Tongue (tissue), 2 donors: ENCODE data around the gene DMRT1. TPM values are rescaled to one million over a fixed set of nuclear protein-coding genes. Genes with fewer than 3 reads are reported as not detected.
"Not testable (repeated sequence)": the region's sequence is repeated elsewhere in the genome, so short reads cannot be mapped to it uniquely, and the experiment has no call there.

Experiments used
- DNase-seq: peaks from one replicate; pipeline ENCODE4 v3.0.0-alpha.2; 2015
- total RNA-seq: library from RNA; depleted of rRNA; stranded (reverse); fragments of >200 nt; gene quantifications from one replicate; pipeline ENCODE4 v1.2.3, GENCODE V29; 2014

DMRT1 gene
- total RNA-seq, 1 donor from 2014 or later: not detected

DNA sequence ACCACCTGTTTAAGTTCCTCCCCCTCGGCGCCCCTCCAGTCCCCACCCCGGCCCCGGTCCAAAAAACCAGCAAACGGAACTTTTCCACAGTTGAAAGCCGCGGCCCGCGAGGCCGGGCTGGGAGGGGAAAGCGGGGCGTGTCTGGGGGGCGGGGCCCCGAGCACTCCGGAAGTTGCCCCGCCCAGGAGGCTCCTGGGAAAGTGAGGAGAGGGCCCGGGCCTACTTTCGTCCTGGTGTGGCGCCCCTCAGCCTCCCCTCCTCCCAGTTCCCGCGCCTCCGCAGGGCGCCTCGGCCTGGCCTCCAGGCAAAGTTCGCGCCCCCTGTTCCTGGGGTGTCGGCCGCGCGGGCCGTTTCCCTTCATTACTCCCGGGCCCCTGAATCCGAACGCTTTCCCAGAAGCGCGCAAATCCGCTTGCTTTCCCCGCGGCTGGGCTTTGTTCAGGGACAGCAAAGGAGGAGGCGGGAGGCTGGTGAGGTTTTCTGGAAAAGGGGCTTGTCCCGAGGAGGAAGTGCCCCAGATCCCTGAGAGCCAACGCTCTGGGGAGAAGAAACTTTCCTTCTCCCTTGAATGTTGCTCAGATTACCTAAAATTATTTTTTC lies 130.5 kb downstream of the DMRT1 start:
- peak; percentile 65 for DNase-seq

DNA sequence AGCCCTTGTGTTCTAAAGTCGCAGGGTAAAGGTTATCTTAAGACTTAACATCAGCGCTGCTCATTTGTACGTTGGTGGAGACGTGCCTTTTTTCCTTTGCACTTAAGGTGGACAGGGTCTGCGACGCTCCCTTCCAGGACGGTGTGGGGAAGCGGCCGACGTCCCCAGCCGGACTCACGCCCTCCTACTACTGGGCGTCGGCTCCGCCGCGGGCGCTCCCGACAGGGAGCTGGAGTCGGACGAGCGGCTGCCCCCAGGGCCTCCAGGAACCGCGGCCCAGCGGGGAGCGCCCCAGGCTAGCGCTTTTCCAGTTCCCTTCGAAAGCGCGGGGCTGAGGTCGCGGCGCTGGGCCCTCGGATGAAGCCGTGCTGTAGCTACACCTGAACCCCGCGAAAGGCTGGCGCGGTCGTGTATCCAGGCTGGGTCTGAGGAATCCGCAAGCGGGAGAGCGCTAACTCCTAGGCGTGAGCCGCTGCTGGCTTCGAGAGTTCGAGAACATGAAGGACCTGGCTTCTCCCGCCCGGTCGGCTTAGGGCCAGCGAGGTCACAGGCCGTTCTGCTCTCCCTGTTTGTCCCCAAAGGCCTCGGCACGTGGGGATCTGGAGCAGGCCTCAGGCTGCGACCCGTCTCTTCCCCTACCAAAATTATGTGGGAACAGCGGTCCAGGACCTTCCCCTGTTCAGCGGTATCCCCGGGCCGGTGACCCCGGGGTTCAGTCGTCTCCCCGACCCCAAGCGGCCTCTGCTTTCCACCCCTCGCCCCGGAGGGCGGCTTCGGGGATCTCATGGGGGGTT lies 131.2 kb downstream of the DMRT1 start:
- DNase-seq: no peak

DNA sequence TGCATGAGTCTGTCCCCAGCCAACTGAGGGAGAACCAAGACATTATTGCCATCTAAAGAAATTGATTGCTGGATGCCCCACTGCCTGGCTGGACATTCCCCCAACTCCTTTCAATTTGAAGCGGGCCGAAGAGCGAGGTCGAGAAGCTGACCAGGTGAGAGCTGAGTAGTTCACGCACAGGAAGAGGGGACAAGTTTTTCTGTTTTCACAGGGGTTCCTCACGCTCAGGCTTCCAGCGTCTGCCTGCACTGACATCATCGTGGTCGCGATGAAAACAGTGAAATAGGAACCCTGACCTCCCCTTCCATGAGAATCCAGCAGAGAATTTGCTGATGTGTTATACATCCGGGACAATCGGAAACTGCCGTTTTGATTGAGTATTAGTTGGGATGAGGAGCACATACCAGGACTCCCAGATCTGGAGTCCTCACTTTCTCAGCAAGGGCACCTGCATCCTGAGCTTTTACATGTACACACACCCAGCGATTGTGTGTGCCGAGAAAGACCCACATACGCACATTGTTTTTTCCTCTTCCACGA lies 131.9 kb downstream of the DMRT1 start:
- no peak for DNase-seq

DNA sequence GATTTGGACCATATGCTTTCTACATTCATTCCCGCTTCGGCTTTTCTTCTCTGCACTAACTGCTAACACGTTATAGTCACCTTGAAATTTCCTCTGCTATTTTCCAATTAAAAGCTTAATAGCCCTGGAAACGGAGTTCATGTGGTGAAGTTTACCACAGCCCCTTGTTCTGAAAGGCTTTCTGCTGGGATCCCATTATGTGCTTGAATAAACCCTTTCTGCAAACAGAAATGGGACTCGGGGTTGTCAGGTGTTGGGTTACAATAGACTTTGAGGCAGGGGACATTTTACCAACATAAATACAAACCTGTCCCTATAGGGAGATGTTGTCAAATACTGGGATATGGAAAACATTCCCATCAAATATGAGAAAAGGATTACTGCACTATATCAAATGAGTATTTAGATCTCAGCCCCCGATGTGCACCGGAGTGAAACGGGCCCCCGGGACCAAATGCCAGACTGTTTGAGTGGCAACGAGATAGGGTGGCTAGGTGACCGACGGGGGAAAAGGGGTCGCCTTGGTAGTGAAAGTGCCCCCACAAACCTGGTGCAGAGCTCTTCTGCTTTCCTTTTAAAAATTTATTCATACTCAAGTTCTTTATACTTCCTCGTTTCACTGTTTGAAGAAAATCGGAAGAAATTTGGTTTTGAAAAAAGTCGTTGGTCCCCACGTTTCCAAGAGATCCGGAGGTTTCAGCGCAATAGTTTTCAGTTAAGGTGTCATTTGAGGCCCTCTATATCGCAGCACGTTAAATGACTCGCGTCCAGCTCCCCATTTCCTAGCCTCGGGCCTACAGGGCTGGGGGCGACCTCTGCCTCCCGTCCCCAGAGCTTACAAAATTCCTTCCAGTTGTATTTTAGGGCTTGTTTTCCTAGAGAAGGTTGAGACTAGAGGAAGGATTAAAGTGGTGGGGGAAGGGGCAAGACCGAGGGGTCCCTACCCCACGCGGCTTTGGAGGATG lies 132.8 kb downstream of the DMRT1 start:
- DNase-seq: no peak

DNA sequence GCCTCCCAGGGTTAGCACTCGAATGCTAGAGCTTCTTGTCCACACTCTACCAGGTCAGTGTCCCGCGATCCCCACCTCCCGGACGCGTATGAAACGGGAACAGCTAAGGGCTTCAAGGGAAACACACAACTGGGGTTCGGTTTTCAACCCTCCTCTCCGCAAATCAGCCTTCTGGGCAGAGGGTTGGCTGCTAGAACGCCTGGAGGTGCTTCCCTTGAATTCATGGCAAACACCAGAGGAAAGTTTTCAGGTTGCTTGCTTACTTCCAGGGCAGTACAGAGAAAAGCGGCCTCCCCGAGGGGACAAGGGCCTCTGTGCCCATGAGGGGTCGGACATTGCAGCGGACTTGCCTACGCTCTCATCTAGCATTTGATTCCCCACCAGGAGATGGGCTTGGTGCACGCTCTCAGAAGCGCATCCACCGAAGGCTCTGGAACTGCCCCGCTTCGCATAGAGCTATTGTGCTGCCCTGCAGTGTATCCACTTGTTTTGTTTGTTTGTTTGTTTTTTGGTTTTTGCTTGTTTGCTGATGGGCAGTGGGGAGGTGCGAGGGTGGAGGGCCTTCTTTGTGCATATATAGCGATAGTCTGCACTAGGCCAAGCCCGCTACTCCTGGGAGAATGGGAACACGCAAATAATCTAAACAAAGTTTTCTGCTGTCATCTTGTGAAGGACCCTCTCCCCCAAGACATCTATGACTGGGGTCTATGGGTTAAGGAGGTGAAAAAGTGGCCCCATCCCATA lies 133.7 kb downstream of the DMRT1 start:
- DNase-seq: no peak

DNA sequence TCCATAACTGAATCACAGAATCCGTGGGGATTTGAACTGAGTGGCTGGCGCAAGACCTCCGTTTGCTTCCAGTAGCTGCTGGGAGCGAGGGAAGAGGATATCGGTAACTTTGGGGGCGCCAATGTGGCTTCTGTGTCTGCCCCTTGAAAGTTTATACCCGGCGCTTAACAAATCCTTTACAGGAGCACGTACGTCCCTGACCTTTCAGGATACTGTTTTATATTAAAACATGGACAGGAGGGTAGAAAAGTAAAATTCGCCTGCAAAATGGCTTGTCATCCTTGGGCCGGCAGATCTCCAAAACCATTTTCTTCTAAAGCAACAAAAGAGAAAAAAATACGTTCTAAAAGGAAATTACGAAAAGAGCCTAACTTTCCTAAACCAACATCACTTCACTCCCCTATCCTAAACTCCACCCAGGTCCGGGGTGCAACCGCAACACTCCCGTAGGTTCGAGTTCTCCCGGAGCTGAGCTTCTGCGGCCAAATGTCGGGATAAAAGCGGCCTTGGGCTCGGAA lies 134.3 kb downstream of the DMRT1 start:
- DNase-seq: no peak

DNA sequence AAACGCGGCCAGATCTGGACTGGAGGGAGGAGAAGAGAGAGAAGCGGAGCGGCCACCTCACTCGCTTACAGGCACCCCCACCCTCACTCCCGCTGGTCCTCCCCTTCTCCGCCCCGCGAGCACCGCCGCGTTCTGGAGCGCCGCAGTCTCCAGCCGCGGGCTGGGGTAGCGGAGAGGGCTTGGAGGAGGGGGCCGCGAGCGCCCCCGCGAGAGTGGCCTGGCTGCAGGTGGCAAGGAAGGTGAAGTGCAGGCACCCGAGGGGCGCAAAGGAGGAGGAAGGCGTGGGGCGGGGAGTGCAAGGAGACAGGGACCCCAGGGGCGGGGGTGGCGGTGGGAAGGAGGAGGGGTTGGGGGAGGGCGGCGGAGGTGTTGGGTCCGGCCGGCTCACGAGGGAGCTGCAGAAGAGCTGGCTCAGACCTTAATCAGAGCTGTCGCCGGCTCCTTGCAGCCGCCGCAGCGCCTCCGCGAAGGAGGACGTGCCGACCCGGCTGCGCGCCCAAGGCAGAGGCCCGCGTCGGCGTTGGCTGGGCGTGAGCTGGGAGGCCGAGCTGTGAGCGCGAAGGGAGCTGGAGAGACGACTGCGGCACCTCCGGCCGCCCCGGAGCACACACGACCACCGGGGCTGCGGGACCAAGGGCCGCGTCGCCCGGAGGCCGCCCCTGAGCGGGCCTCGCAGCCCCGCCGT lies 134.9 kb downstream of the DMRT1 start, which contains the start of gene DMRT3:
Gene DMRT3, plus strand, starts transcription at position 398 of the 685 bp plus-strand sequence. CDS start 347 bp downstream, outside the sequence.
- peak; percentile 62 for DNase-seq

DNA sequence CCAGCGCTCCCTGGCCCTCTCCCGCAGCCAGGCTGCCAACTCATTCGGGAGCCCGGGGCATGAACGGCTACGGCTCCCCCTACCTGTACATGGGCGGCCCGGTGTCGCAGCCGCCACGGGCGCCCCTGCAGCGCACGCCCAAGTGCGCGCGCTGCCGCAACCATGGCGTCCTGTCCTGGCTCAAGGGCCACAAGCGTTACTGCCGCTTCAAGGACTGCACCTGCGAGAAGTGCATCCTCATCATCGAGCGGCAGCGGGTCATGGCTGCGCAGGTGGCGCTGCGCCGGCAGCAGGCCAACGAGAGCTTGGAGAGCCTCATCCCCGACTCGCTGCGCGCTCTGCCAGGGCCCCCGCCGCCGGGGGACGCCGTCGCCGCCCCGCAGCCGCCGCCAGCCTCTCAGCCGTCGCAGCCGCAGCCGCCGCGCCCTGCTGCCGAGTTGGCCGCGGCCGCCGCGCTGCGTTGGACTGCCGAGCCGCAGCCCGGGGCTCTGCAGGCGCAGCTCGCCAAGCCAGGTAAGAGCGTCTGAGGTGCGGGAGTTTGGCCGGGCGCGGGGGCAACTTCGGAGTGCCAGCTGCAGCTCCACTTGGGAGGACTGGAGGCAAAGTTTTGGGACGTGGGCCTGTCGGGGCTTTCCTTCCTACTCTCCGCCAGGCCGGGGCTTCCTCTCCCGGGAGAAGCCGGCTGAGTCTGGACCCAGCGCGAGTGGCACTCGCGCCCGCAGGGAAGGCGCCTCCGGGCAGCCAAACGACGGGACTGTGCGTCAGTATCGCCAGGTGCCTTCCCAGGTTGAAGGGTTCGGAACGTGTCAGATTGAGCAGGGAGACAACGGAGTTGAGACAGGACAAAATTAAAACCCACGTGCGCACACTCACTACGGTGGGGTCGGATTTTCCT lies 135.7 kb downstream of the DMRT1 start:
- DNase-seq: no peak

DNA sequence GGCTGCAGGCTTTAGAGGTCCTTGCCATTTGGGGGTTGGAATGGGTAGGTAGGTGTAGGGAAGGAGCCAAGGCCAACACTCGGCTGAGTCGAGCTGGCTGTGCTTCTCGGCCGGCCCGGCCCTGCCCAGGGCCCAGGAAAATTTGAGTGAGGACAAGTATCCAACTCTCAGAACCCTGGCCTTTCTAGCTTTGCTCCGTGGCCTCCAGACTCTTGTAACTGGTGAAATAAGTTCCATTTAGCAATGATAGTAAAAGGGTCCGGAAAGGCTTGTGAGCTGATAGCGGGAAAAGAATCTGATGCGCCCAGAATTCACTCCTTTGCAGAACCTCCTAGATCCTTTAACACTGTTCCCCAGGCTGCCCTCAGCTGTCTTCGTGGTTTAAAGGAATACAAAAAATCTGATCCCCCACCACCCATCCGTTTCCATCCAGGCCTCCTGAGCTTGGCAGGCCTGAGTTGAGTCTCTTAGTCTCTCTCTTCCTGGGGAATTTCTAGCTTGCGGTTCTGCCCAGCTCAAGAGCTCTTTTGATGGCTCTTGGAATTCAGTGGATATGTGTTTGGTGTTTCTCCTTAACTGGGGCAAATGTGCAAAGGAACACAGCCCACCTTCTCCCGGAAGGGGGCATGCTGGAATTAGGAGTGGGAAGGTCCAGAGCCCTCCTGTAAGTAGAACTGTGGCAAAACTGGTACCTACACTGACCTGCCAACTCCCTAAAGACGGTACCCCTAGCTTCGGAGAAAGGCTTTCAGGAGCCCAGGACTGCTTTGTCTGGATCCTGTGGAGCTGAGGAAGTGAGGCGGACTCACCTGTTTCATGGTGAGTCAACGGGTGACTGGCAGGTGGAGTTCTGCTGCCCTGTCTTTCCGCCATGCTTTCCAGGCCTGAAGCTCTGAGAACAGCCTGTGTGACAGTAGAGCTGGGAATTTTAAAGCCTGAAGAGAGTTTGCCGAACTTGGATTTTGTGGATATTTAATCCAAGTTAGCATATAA lies 136.6 kb downstream of the DMRT1 start:
- DNase-seq: no peak

DNA sequence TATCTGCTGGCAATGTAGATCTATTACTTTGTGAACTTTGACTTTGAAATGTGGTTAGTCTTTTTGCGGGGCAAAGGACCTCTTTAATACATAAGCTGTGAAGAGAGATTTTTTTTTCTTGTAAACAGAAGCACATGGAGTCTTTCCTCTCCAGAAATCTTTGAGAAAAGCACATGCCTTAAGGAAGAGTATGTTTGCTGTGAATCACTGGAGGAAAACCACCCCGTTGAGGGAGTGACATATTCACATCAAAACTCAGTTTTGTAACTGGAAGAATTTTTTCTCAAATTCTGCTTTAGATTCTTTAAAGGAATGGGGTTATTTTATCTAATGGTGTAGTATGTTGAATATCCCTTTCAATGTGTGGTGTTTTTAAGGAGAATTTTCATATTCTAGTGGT lies 138.5 kb downstream of the DMRT1 start:
- no peak for DNase-seq

DNA sequence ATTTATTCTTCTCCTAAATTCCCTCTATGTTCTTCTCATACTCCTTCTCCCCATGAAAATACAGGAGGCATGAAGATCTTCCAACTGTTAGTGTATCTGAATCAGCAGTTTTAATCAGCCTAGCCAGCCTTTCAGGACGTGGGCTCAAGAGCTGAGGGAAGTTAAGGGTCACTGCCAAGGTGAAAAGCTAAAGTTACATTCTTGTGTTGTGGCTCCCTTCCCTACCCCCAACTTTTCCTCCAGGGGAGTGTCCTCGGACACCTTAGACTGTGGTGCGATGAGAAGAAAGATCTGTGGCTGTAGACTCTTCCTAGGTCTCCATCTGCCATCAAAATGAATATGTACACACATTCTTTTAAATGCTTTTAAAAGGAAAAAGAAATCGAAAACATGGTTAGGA lies 139.1 kb downstream of the DMRT1 start:
- DNase-seq: no peak

DNA sequence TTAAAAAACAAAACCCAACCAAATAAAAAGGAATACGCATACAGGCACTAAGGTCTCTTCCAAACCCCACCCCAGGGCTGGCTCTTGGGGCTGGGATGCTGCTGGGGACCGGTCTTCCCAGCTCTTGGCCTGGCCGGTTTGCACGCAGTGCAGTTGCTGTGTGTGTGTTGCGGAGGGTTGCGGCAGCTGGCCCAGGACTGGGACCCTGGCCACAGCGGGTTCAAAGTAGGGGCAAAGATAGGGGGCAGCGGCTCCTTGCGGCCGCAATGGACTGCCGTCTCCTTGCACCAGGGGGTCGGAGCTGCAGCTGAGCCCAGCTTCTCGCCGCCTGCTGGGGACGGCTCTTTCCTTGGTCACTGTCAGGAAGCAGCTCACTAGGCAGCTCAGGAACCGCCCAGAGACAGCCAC lies 140.0 kb downstream of the DMRT1 start:
- DNase-seq: no peak

DNA sequence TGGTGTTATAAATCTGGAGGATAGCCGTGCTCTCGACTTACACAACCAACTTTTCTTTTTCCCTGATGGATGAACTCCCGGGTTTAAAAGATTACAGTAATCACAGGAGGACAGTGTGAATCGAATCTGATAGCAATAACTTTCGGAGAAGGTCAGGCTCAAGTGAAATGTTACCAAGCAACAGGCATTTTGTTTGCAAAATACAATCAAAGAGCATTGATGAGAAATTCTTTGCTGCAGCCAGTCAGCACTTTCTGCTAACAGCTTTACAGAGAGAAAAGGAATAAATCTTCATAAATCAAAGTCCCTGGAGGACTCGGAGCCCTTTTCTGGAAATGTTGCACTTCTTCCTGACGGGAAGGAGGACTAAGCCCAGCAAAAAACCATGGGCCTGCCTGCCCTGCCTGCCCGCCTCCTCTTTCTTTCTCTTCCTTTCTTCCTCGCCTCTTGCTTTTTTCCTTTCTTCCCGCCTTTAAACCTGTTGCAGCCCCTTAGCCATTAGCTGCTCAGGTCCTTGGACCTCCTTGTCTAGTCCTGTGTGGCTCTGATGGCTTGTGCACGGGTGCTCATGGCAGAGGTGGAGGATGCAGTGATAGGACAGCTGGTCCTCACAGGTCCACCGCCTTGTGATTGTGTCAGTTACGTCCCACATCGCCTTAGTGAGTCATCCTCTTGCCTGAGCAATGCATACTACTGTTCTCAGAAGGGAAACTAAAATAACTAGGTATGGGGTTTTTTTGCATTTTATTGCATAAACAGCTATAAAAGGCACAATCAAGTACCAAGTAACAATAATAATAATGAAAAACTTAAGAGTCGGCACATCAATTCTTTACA lies 141.1 kb downstream of the DMRT1 start:
- DNase-seq: no peak

DNA sequence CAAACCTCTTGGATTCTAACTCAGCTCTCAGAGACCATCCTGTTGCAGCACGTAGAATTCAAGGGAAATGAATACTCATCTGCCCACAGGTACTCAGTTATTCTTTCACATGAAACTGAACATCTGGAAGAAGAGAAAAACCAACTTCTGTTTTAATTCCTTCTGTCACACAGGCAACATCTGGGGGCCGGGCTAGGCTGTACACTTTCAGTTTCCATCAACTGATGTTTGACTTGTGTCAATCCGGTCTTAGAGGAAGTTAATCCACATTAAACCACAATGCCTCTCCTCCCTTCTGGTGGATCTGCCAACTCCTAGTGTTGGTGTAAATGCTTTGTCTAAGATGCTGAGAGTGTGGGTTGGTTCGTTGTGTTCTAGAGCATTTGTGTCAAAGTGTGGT lies 152.5 kb downstream of the DMRT1 start:
- DNase-seq: no peak

DNA sequence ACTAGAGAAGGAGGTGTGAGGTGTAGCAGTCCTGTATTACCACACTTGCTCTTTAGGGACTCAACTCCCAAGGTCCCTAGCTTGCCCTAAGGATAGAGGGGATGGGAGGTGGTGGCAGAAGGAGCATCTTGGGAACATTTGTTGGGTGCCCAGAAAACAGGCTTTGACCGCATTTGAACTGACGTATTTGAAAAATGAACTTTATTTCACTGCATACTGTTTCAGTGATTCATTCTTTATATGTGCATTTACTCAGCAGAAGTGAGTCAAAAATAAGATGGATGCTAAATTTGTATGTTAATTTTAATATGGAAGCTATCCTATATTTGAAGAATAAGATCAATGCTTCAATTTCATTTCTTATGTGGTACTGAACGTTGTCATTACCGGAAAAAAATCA lies 153.7 kb downstream of the DMRT1 start:
- DNase-seq: no peak

DNA sequence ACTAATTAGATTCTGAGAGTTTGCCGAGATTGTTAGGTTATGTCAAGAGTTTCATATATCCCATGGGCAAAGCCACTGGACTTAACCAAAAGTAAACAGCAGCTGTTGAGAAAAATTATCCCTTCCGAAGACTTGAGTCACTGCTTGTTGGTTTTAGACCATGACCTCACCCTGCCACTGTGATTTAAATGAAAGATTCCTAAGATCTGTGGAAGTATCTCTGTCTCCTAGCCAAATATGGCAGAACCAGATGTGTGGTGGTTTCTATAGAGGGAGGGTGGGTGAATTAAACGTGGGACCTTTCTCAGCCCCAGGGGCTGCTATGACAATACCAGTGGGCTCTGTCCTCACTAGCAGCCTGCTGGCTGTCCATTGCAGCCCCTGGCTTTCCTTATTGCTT lies 154.3 kb downstream of the DMRT1 start:
- DNase-seq: peak; percentile 65

DNA sequence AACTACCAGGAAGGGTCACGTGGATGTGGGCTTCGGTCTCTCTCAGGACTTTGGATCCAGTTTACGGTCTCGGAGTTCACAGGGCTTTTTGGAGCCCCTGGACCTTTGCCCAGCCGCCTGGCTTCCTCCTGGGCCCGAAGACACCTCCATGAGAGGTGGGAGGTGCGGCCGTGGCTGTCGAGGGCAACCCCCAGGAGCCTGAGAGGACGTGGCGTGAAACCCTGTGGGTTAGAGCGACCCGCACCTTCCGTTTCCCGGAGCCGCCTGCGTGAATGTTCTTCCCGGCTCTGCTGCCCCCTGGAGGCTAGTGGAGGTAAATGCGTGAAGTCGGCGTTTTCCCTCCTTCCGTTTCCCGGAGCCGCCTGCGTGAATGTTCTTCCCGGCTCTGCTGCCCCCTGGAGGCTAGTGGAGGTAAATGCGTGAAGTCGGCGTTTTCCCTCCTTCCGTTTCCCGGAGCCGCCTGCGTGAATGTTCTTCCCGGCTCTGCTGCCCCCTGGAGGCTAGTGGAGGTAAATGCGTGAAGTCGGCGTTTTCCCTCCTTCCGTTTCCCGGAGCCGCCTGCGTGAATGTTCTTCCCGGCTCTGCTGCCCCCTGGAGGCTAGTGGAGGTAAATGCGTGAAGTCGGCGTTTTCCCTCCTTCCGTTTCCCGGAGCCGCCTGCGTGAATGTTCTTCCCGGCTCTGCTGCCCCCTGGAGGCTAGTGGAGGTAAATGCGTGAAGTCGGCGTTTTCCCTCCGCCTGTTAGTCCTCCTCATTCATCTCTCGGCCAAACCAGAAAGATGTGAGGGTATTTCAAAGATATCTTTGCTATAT lies 157.0 kb downstream of the DMRT1 start:
- not testable (repeated sequence) for DNase-seq
